ENCODE data around the gene ZNF730.
"Not testable (repeated sequence)": the region's sequence is repeated elsewhere in the genome, so short reads cannot be mapped to it uniquely, and the experiment has no call there.

The ZNF730 gene

GRCh38 chr19:23116802-23117571 lies at the start of gene ZNF730:
TSS of gene ZNF730 (plus strand) at chr19:23117025. CDS start at chr19:23117174, 149 bp downstream.
- DNase-seq (ENCODE audit: low spot score), result no peak

- peak; percentile 15 for DNase-seq (ENCODE audit: low spot score)
Measured at GRCh38 chr19:23070353-23071146, 46.3 kb upstream of the ZNF730 start.

DNA sequence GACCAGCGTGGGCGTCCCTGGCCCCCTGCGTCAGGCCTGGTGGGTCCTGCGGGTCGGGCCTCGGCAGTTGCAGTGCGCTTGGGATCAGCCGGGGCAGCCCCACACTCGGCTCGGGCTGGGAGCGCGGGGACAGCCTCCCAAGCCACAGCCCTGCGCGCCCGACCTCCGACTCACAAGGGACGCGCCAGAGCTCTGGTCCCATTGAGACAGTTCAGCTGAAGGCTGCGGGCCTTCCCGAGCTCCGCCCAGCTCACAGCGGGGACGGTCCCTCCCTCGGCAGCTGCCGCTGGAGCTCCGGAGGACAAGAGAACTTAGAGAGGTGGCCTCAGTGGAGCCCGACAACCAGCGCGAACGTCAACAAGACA lies 45.7 kb upstream of the ZNF730 start:
- DNase-seq (ENCODE audit: low spot score), result no peak

DNA sequence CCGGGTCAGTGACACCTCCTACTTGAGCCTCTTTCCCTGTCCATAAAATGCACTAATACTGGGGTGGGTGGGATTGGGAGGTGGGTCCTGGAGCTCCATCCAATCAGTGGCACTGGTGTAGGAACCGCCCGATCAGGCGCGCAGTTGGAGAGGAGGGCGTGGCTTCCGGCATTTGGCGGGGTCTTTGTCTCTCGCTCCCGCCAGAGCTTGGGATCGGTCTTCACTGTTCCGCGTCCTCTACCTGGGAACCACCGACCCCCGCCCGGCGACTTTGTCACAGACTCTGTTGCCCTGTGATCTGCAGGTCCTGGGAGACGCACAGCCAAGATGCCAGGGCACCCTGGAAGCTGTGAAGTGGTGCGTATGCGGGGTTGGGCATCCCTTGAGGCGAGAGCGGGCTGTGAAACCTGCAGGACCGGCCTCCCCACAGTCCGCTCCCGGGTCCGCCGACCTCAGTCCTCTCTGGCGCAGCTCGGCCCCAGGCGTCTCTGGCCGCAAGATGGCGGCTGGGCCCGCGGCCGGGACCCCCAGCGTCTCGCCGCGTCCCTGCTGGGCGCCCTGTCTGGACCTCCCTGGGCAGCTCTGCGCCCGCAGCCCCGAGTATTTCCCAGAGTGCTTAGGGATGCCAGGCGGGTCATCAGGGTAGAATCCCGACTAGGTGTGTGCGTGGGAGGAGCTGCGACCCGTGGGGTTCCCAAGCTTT lies 41.6 kb upstream of the ZNF730 start:
- DNase-seq (ENCODE audit: low spot score), result peak; percentile 15

DNA sequence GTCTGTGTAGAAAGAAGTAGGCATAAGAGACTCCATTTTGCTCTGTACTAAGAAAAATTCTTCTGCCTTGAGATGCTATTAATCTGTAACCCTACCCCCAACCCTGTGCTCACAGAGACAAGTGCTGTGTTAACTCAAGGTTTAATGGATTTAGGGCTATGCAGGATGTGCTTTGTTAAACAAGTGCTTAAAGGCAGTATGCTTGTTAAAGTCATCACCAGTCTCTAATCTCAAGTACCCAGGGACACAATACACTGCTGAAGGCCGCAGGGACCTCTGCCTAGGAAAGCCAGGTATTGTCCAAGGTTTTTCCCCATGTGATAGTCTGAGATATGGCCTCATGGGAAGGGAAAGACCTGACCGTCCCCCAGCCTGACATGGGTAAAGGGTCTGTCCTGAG lies 39.0 kb upstream of the ZNF730 start:
- DNase-seq (ENCODE audit: low spot score), result not testable (repeated sequence)

DNA sequence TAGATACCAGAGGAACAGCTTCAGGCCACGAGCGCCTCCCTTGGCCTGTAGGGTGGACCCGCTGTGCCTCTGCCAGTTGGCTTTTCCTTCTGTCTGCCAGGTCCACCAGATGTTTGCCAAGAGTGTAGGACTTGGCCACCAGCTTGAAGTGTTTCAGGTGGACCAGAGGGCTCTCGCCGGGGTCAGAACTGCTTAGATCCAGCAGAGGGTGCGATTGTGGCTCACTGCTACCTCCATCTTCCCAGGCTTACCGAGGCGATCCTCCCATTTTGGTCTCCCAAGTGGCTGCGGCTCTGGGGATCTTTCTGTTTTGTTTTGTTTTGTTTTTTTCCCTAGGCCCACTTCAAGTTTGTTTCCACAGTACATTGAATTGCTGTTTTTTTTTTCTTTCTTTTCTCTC lies 23.0 kb upstream of the ZNF730 start:
- DNase-seq (ENCODE audit: low spot score), result no peak

GRCh38 chr19:23095418-23095817 lies 21.4 kb upstream of the ZNF730 start:
- DNase-seq (ENCODE audit: low spot score), result no peak

GRCh38 chr19:23098286-23098685 lies 18.5 kb upstream of the ZNF730 start:
- no peak for DNase-seq (ENCODE audit: low spot score)

DNA sequence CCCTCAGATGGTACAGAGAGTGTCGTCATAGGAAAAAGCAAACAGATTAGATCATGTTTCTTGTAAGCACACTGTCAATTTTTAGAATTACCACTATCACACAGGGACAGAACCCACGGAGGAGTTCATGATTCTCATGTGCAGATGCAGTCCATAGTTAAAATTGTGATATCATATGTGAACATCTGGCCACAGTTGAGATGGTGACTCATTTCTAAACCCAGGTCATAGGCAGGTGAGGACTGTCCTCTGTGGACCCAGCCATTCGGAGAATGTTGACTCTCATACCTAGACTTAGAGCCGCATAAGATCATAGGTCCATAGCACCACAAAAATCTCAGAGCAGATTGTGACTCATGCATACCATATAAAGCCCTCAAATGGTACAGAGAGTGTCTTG lies 17.8 kb upstream of the ZNF730 start:
- no peak for DNase-seq (ENCODE audit: low spot score)

GRCh38 chr19:23099966-23100365 lies 16.9 kb upstream of the ZNF730 start:
- DNase-seq (ENCODE audit: low spot score), result no peak

GRCh38 chr19:23101241-23101640 lies 15.6 kb upstream of the ZNF730 start:
- no peak for DNase-seq (ENCODE audit: low spot score)

DNA sequence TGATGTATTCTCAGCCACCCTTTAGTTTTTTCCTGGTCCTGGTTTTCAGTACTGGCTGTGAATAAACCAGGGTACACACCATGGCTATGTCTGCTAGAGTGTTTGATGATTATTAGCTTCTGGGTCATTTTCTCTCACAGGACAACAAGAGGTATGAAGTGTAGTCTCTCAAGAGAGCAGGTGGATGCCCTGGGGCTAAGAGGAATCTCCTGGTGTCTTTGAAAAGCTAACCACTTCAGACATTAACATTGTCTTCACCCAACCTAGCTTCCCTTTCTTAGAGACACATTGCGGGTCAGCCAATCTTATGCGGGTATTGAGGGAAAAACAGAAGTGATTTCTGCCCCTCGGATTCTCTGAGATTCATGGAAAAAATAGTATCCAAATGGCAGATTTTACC lies 1.6 kb downstream of the ZNF730 start:
- DNase-seq (ENCODE audit: low spot score), result no peak

DNA sequence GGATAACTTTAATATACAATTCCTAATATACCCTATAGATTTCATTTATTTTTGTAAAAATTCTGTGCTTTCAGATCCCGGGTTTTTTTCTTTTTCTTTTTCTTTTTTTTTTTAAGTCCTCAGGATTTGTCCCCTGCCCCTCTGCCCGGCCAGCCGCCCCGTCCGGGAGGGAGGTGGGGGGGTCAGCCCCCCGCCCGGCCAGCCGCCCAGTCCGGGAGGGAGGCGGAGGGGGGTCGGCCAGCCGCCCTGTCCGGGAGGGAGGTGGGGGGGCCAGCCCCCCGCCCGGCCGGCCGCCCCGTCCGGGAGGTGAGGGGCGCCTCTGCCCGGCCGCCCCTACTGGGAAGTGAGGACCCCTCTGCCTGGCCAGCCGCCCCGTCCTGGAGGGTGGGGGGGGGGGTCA lies 17.4 kb downstream of the ZNF730 start:
- DNase-seq (ENCODE audit: low spot score), result not testable (repeated sequence)

DNA sequence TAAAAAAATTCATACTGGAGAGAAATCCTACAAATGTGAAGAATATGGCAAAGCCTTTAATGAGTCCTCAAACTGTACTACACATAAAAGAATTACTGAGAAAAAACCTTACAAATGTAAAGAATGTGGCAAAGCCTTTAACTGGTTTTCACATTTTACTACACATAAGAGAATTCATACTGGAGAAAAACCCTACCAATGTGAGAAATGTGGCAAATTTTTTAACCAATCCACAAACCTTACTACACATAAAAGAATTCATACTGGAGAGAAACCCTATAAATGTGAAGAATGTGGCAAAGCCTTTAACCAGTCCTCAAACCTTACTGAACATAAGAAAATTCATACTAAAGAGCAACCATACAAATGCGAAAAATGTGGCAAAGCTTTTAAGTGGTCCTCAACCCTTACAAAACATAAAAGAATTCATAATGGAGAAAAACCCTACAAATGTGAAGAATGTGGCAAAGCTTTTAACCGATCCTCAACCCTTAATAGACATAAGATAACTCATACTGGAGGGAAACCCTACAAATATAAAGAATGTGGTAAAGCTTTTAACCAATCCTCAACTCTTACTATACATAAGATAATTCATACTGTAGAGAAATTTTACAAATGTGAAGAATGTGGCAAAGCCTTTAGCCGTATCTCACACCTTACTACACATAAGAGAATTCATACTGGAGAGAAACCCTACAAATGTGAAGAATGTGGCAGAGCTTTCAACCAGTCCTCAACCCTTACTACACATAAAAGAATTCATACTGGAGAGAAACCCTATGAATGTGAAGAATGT lies 29.0 kb downstream of the ZNF730 start:
- no peak for DNase-seq (ENCODE audit: low spot score)

DNA sequence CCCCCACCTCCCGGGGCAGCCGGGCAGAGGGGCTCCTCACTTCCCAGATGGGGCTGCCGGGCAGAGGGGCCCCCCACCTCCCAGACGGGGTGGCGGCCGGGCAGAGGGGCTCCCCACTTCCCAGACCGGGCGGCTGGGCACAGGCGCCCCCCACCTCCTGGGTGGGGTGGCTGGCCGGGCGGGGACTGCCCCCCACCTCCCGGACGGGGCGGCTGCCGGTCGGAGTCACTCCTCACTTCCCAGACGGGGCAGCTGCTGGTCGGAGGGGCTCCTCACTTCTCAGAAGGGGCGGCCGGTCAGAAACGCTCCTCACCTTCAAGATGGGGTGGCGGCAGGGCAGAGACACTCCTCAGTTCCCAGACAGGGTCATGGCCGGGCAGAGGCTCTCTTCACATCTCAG lies 43.9 kb downstream of the ZNF730 start:
- no peak for DNase-seq (ENCODE audit: low spot score)

DNA sequence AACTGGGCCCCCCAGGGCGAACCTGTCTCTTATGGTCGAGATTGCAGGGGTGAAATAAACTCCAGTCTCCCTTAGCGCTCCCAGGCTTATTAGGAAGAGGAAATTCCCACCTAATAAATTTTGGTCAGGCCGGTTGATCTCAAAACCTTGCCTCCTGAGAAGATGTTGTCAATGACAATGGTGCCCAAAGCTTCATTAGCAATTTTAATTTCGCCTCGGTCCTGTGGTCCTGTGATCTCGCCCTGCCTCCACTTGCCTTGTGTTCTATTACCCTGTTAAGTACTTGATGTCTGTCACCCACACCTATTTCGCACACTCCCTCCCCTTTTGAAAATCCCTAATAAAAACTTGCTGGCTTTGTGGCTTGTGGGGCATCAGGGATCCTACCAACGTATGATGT lies 51.5 kb downstream of the ZNF730 start:
- DNase-seq (ENCODE audit: low spot score), result not testable (repeated sequence)

DNA sequence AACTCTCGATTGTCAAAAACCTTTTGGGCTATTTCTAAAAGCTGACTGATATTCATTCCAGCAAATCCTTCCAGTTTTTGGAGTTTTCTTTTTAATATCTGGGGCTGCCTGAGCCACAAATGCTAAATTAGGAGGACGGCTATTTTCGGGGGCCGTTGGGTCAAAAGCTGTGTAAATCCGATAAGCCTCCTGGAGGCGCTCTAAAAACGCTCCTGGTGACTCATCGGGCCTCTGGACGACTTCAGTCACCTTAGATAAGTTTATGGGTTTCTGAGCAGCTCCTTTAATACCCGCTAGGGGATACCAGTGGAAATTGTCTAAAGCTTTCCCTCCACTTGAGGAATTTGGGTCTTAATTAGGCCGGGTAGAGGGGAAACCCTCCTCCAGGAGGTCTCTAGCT lies 66.4 kb downstream of the ZNF730 start:
- DNase-seq (ENCODE audit: low spot score), result no peak

- DNase-seq (ENCODE audit: low spot score), result no peak
Measured at GRCh38 chr19:23190341-23190740, 73.5 kb downstream of the ZNF730 start.
